Measurements from ENCODE around the gene LRIG1.
A peak's percentile ranks its signal among the peaks of the same experiment; 100 is the strongest.

The LRIG1 gene

GRCh38 chr3:66344391-66344811, 156.4 kb downstream of the LRIG1 start:
- Histone ChIP-seq H3K9me3 (ENCODE audit: control insufficient read depth, insufficient read depth, low read length) (no peaks in the 10 kb centered on the region), H3K36me3 (ENCODE audit: control insufficient read depth, insufficient read depth, low read length) (no peaks in the 10 kb centered on the region), H3K27ac (ENCODE audit: low read depth, low read length) (no peak overlapping the region), H3K9ac (ENCODE audit: low read depth, low read length) (no peak overlapping the region), H3K4me1 (ENCODE audit: control insufficient read depth, insufficient read depth, low read length) (peaks cover 5% of the 10 kb centered on the region; the same call in 1 of the 2 replicates), H3K4me3 (ENCODE audit: low read depth, low read length) (no peak overlapping the region), H3K27me3 (ENCODE audit: control insufficient read depth, insufficient read depth, low read length) (no peaks in the 10 kb centered on the region)

- no peak overlapping the region for H3K27ac ChIP-seq (ENCODE audit: low read depth, low read length)
- no peaks in the 10 kb centered on the region for H3K27me3 ChIP-seq (ENCODE audit: control insufficient read depth, insufficient read depth, low read length)
- no peaks in the 10 kb centered on the region for H3K9me3 ChIP-seq (ENCODE audit: control insufficient read depth, insufficient read depth, low read length)
- H3K4me3 ChIP-seq (ENCODE audit: low read depth, low read length), result no peak overlapping the region
- no peak overlapping the region for H3K9ac ChIP-seq (ENCODE audit: low read depth, low read length)
- peaks cover 5% of the 10 kb centered on the region; the same call in 1 of the 2 replicates for H3K4me1 ChIP-seq (ENCODE audit: control insufficient read depth, insufficient read depth, low read length)
- H3K36me3 ChIP-seq (ENCODE audit: control insufficient read depth, insufficient read depth, low read length), result no peaks in the 10 kb centered on the region
Observed at GRCh38 chr3:66342717-66343356, 158.0 kb downstream of the LRIG1 start.

GRCh38 chr3:66338927-66339326, 161.9 kb downstream of the LRIG1 start:
- Histone ChIP-seq H3K36me3 (ENCODE audit: control insufficient read depth, insufficient read depth, low read length) (no peaks in the 10 kb centered on the region), H3K27me3 (ENCODE audit: control insufficient read depth, insufficient read depth, low read length) (no peaks in the 10 kb centered on the region), H3K9me3 (ENCODE audit: control insufficient read depth, insufficient read depth, low read length) (no peaks in the 10 kb centered on the region), H3K4me3 (ENCODE audit: low read depth, low read length) (no peak overlapping the region), H3K9ac (ENCODE audit: low read depth, low read length) (no peak overlapping the region), H3K27ac (ENCODE audit: low read depth, low read length) (no peak overlapping the region), H3K4me1 (ENCODE audit: control insufficient read depth, insufficient read depth, low read length) (peaks cover 30% of the 10 kb centered on the region)

GRCh38 chr3:66336333-66336766, 164.5 kb downstream of the LRIG1 start:
- Histone ChIP-seq H3K27me3 (ENCODE audit: control insufficient read depth, insufficient read depth, low read length) (no peaks in the 10 kb centered on the region), H3K9ac (ENCODE audit: low read depth, low read length) (no peak overlapping the region), H3K27ac (ENCODE audit: low read depth, low read length) (peak overlapping the region; percentile 45)

GRCh38 chr3:66335671-66336070, 165.2 kb downstream of the LRIG1 start:
- Histone ChIP-seq H3K9me3 (ENCODE audit: control insufficient read depth, insufficient read depth, low read length) (no peaks in the 10 kb centered on the region), H3K27ac (ENCODE audit: low read depth, low read length) (peak overlapping the region; percentile 45), H3K4me1 (ENCODE audit: control insufficient read depth, insufficient read depth, low read length) (peaks cover 27% of the 10 kb centered on the region), H3K27me3 (ENCODE audit: control insufficient read depth, insufficient read depth, low read length) (no peaks in the 10 kb centered on the region), H3K4me3 (ENCODE audit: low read depth, low read length) (no peak overlapping the region), H3K36me3 (ENCODE audit: control insufficient read depth, insufficient read depth, low read length) (no peaks in the 10 kb centered on the region), H3K9ac (ENCODE audit: low read depth, low read length) (no peak overlapping the region)

More at GRCh38 chr3:66336333-66336766, 164.5 kb downstream of the LRIG1 start:
- Histone ChIP-seq H3K4me1 (ENCODE audit: control insufficient read depth, insufficient read depth, low read length) (peaks cover 27% of the 10 kb centered on the region), H3K36me3 (ENCODE audit: control insufficient read depth, insufficient read depth, low read length) (no peaks in the 10 kb centered on the region), H3K4me3 (ENCODE audit: low read depth, low read length) (no peak overlapping the region), H3K9me3 (ENCODE audit: control insufficient read depth, insufficient read depth, low read length) (no peaks in the 10 kb centered on the region)

Data from HUES48 (cell line).